MM.1S (cell line): ENCODE measurements around the gene RABGAP1L.

Experiments used
- DNase-seq: peaks from one replicate; pipeline ENCODE4 v3.0.0-alpha.2; 2015
- H2AFZ ChIP-seq: fragments of 300-600 bp; sonication (generic); 2 replicates; pipeline ENCODE4 v1.6.0; 2016; ENCODE audit warnings: antibody characterized with exemption, low read length
- H3F3A ChIP-seq: fragments of 300-600 bp; sonication (generic); 2 replicates; pipeline ENCODE4 v1.6.1; 2016; ENCODE audit warnings: mild to moderate bottlenecking, antibody characterized with exemption, low read length, moderate library complexity, mixed read lengths; ENCODE audit not compliant: insufficient read depth
- H3K27ac ChIP-seq: fragments of 300-600 bp; sonication (generic); 2 replicates; pipeline ENCODE4 v1.5.1; 2016; ENCODE audit warnings: mild to moderate bottlenecking, low read length
- H3K27me3 ChIP-seq: fragments of 300-600 bp; sonication (generic); replicated peaks from 2 replicates; pipeline ENCODE4 v1.6.0; 2016; ENCODE audit warnings: low read length; ENCODE audit not compliant: insufficient read depth
- H3K36me3 ChIP-seq: fragments of 300-600 bp; sonication (generic); replicated peaks from 2 replicates; pipeline ENCODE4 v1.6.1; 2016; ENCODE audit warnings: mild to moderate bottlenecking, low read length, mixed read lengths; ENCODE audit not compliant: insufficient read depth
- H3K4me1 ChIP-seq: fragments of 300-600 bp; sonication (generic); 2 replicates; pipeline ENCODE4 v1.6.1; 2016; ENCODE audit warnings: low read length, mixed read lengths
- H3K4me2 ChIP-seq: fragments of 300-600 bp; sonication (generic); 2 replicates; pipeline ENCODE4 v1.6.0; 2016; ENCODE audit warnings: low read depth, low read length
- H3K4me3 ChIP-seq: fragments of 300-600 bp; sonication (generic); 2 replicates; pipeline ENCODE4 v1.5.1; 2016; ENCODE audit warnings: low read length, mixed read lengths
- H3K79me2 ChIP-seq: fragments of 300-600 bp; sonication (generic); 2 replicates; pipeline ENCODE4 v1.6.1; 2016; ENCODE audit warnings: mixed run types, low read length, mixed read lengths
- H3K9ac ChIP-seq: fragments of 300-600 bp; sonication (generic); 2 replicates; pipeline ENCODE4 v1.6.1; 2016; ENCODE audit warnings: low read length, mixed read lengths
- H3K9me2 ChIP-seq: fragments of 300-600 bp; sonication (generic); replicated peaks from 2 replicates; pipeline ENCODE4 v1.6.1; 2016; ENCODE audit warnings: mild to moderate bottlenecking, low read length, mixed read lengths; ENCODE audit not compliant: insufficient read depth
- H3K9me3 ChIP-seq: fragments of 300-600 bp; sonication (generic); replicated peaks from 2 replicates; pipeline ENCODE4 v1.6.1; 2016; ENCODE audit warnings: mild to moderate bottlenecking, low read length, mixed read lengths; ENCODE audit not compliant: insufficient read depth
- H4K20me1 ChIP-seq: fragments of 300-600 bp; sonication (generic); 2 replicates; pipeline ENCODE4 v1.6.1; 2016; ENCODE audit warnings: mild to moderate bottlenecking, low read length, moderate library complexity, mixed read lengths; ENCODE audit not compliant: insufficient read depth
- EZH2 ChIP-seq: fragments of 300-600 bp; sonication (generic); optimal IDR thresholded peaks from 2 replicates; pipeline ENCODE3; 2017; ENCODE audit warnings: low read depth, mild to moderate bottlenecking, antibody characterized with exemption, low read length, mixed read lengths
- EZH2phosphoT487 ChIP-seq: fragments of 300-600 bp; sonication (generic); IDR thresholded peaks from 2 replicates; pipeline ENCODE4 v1.6.1; 2018; ENCODE audit warnings: antibody characterized with exemption, low read length
- TF ChIP-seq, protein P1 (sequence below): fragments of 300-600 bp; sonication (generic); IDR thresholded peaks from 2 replicates; pipeline ENCODE4 v1.5.1; 2016; ENCODE audit warnings: antibody characterized with exemption, low read length, mixed read lengths

RABGAP1L gene

DNA sequence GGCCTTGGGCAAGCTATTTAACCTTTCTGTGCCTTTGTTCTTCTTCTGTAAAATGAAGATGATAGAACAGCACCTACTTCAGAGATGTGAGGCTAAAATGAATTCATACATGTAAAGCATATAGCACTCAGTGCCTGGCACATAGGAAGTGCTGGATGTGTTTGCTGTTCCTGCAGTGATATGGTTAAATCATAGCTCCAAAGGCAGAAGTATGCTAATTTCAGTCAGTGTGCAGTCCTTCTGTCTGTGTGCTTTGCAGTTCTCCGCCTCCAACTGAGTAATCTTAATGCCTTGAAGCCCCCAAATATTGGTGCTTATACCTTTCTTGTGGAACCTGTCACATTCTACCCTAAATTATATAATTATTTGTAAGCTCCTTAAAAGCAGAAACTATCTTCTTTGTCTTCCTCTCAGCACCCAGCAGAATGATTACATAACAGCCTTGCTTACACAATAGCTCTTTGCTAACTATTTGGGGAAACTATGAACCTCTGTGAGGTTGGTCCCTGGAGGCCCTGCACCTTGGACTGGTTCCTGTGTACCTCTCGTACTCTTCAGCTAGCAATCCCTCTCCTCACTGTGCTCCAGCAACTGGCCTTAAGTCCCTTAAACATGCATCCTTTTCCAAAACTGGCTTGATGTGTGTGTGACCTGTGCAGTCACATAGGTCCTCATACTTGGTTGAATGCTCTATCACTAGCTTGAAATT, 783.4 kb downstream of the RABGAP1L start:
- Histone ChIP-seq H4K20me1 (no peaks in the 10 kb centered on the region), H3K4me2 (no peak overlapping the region), H3K4me1 (no peaks in the 10 kb centered on the region), H3K27ac (no peak overlapping the region), H3K36me3 (no peaks in the 10 kb centered on the region), H3K9me2 (no peaks in the 10 kb centered on the region), H3F3A (no peaks in the 10 kb centered on the region), H3K27me3 (no peaks in the 10 kb centered on the region), H3K4me3 (no peak overlapping the region), H3K9ac (no peak overlapping the region), H3K9me3 (no peaks in the 10 kb centered on the region), H3K79me2 (no peaks in the 10 kb centered on the region), H2AFZ (no peak overlapping the region)
- no peak for DNase-seq
- TF ChIP-seq EZH2phosphoT487 (no peak), EZH2 (no peak)
- TF ChIP-seq, protein P1, sequence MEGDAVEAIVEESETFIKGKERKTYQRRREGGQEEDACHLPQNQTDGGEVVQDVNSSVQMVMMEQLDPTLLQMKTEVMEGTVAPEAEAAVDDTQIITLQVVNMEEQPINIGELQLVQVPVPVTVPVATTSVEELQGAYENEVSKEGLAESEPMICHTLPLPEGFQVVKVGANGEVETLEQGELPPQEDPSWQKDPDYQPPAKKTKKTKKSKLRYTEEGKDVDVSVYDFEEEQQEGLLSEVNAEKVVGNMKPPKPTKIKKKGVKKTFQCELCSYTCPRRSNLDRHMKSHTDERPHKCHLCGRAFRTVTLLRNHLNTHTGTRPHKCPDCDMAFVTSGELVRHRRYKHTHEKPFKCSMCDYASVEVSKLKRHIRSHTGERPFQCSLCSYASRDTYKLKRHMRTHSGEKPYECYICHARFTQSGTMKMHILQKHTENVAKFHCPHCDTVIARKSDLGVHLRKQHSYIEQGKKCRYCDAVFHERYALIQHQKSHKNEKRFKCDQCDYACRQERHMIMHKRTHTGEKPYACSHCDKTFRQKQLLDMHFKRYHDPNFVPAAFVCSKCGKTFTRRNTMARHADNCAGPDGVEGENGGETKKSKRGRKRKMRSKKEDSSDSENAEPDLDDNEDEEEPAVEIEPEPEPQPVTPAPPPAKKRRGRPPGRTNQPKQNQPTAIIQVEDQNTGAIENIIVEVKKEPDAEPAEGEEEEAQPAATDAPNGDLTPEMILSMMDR = no peak

DNA sequence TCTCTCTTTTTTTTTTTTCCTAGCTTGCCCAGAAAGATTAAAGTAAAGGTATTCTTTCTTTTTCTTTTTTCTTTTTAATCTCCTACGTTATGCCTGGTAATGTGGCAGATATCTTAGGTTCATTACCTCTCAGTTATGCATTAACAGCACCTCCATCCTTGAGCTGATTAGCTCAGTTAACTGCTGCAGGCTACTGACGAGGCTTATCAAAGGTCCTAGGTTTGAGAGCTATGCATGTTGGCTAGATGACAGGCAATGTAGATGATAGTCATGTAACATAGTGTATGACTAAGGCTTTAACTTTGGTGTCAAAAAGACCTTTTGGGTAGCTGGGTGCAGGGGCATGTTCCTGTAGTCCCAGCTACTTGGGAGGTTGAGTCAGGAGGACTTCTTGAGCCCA, 786.7 kb downstream of the RABGAP1L start:
- no peaks in the 10 kb centered on the region for H3K79me2 ChIP-seq
- TF ChIP-seq, protein P1 = no peak
- TF ChIP-seq EZH2phosphoT487 (no peak), EZH2 (no peak)
- no peaks in the 10 kb centered on the region for H3F3A ChIP-seq
- H3K4me3 ChIP-seq = no peak overlapping the region
- no peak overlapping the region for H3K27ac ChIP-seq
- no peaks in the 10 kb centered on the region for H3K36me3 ChIP-seq
- no peak overlapping the region for H3K4me2 ChIP-seq
- no peaks in the 10 kb centered on the region for H4K20me1 ChIP-seq
- no peak for DNase-seq
- H3K9me2 ChIP-seq = no peaks in the 10 kb centered on the region
- 0 out of 2 replicates have a peak, but pooled peaks cover 8% of the 10 kb centered on the region for H3K4me1 ChIP-seq
- H3K9ac ChIP-seq = no peak overlapping the region
- no peak overlapping the region for H2AFZ ChIP-seq
- H3K9me3 ChIP-seq = no peaks in the 10 kb centered on the region
- H3K27me3 ChIP-seq = no peaks in the 10 kb centered on the region

DNA sequence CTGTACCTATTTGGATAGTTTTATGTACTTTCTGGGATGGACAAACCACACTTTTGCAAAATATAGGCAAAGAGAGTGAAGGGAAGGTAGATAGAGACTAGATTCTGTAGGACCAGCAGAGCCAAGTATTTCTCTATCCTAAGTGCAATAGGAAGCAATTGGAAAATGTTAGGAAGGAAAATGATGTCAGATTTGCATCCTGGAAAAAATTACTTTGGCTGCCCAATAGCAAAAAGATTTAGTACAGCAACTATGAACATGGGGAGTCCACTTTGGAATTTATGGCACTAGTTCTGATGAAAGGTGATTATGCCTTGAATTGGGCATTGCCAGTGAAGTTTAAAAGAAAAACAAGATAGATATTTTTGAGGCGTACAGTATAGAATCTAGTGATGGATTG, 789.7 kb downstream of the RABGAP1L start:
- Histone ChIP-seq H3K9me3 (no peaks in the 10 kb centered on the region), H3K9me2 (no peaks in the 10 kb centered on the region), H3K79me2 (no peaks in the 10 kb centered on the region), H4K20me1 (no peaks in the 10 kb centered on the region), H3K27ac (no peak overlapping the region), H3K36me3 (no peaks in the 10 kb centered on the region), H3K4me2 (no peak overlapping the region), H2AFZ (no peak overlapping the region), H3F3A (peaks cover 3% of the 10 kb centered on the region; the same call in 1 of the 2 replicates), H3K9ac (no peak overlapping the region), H3K4me1 (peaks cover 17% of the 10 kb centered on the region), H3K27me3 (no peaks in the 10 kb centered on the region), H3K4me3 (no peak overlapping the region)
- no peak for TF ChIP-seq EZH2phosphoT487
- TF ChIP-seq, protein P1 = no peak
- no peak for TF ChIP-seq EZH2
- no peak for DNase-seq
